GM12878 (cell line): ENCODE measurements around the gene CAV2. TPM values are rescaled to one million over a fixed set of nuclear protein-coding genes. Genes with fewer than 3 reads are reported as not detected.
A peak's percentile ranks its signal among the peaks of the same experiment; 100 is the strongest.

ENCODE experiments used
- ATAC-seq: fragments of 200-7000 bp; cut with Tn5 transposase; 3 replicates; pipeline ENCODE4 v1.9.1; 2020; ENCODE audit warnings: mild to moderate bottlenecking, moderate library complexity
- BruUV-seq: library from RNA; stranded (reverse); fragments of 400-500 nt; replicated peaks from 2 replicates; lab custom pipeline; 2021; lab: Mats Ljungman, UMichigan
- CTCF ChIA-PET: fragments of 300-600 bp; sonication (Branson Sonifier 250); formaldehyde crosslinking; extraction: SDS; loops from one replicate; lab custom pipeline; 2021; ENCODE audit warnings: inconsistent platforms; lab: Yijun Ruan, JAX
- POLR2A ChIA-PET: fragments of 350-600 bp; formaldehyde crosslinking; extraction: SDS; loops from one replicate; lab custom pipeline; 2021; ENCODE audit warnings: inconsistent platforms; lab: Charles Lee
- RAD21 ChIA-PET: fragments of 300-600 bp; sonication (Branson Sonifier 250); formaldehyde crosslinking; loops from one replicate; lab custom pipeline; 2023; ENCODE audit warnings: antibody characterized with exemption; ENCODE audit not compliant: unreplicated experiment; lab: Charles Lee
- SMC1A ChIA-PET: fragments of 300-600 bp; sonication (Branson Sonifier 250); formaldehyde crosslinking; loops from one replicate; lab custom pipeline; 2023; ENCODE audit not compliant: unreplicated experiment, uncharacterized antibody; lab: Charles Lee
- DNase-seq: peaks from one replicate; pipeline ENCODE4 v3.0.0-alpha.2; 2011; ENCODE audit warnings: low read depth, low spot score
- FAIRE-seq: peaks from 3 replicates; lab custom pipeline; 2011; peaks lifted over from hg19 to GRCh38; lab: Jason Lieb, UNC
- H2AFZ ChIP-seq: 2 replicates; pipeline ENCODE4 v1.6.0; 2011; ENCODE audit warnings: low read depth, low read length, control low read depth; ENCODE audit not compliant: control insufficient read depth
- H3K27ac ChIP-seq: 2 replicates; pipeline ENCODE4 v1.5.1; 2011; ENCODE audit warnings: control low read depth; ENCODE audit not compliant: control insufficient read depth, insufficient read depth
- H3K27me3 ChIP-seq, 2 experiments: replicated peaks in 1 of 2; 2 replicates each; pipeline versions ENCODE4 v1.6.0 to v1.6.1; 2011; ENCODE audit warnings: low read length in 1 of 2; ENCODE audit not compliant: control insufficient read depth in 2 of 2, insufficient read depth in 2 of 2
- H3K36me3 ChIP-seq, 2 experiments: 2 replicates each; pipeline ENCODE4 v1.5.1; 2011; ENCODE audit warnings: low read length in 1 of 2; ENCODE audit not compliant: control insufficient read depth in 2 of 2, insufficient read depth in 2 of 2
- H3K4me1 ChIP-seq: 2 replicates; pipeline ENCODE4 v1.6.1; 2011; ENCODE audit warnings: mild to moderate bottlenecking, low read length, moderate library complexity, mixed read lengths; ENCODE audit not compliant: control insufficient read depth, insufficient read depth
- H3K4me2 ChIP-seq: 2 replicates; pipeline ENCODE4 v1.6.0; 2011; ENCODE audit warnings: control low read depth; ENCODE audit not compliant: control insufficient read depth, insufficient read depth
- H3K4me3 ChIP-seq: fragments of 200-600 bp; sonication (generic); 2 replicates; pipeline ENCODE4 v1.5.1; 2016
- H3K79me2 ChIP-seq: 2 replicates; pipeline ENCODE4 v1.6.0; 2011; ENCODE audit warnings: low read length; ENCODE audit not compliant: control insufficient read depth, insufficient read depth
- H3K9ac ChIP-seq: 2 replicates; pipeline ENCODE4 v1.8.0; 2011; ENCODE audit warnings: low read length, control low read depth, mixed read lengths; ENCODE audit not compliant: control insufficient read depth, insufficient read depth
- H3K9me3 ChIP-seq: replicated peaks from 3 replicates; pipeline ENCODE4 v1.5.1; 2011; ENCODE audit warnings: mild to moderate bottlenecking, low read length; ENCODE audit not compliant: control insufficient read depth, insufficient read depth
- H4K20me1 ChIP-seq: 2 replicates; pipeline ENCODE4 v1.6.0; 2011; ENCODE audit not compliant: control insufficient read depth, insufficient read depth
- ATF3 ChIP-seq: IDR thresholded peaks from 2 replicates; pipeline ENCODE4 v1.6.1; 2011; ENCODE audit warnings: low read depth, mild to moderate bottlenecking, low read length, moderate library complexity, borderline replicate concordance; ENCODE audit errors: extremely low read depth
- ATF7 ChIP-seq: fragments of 450-650 bp; IDR thresholded peaks from 2 replicates; pipeline ENCODE4 v1.6.1; 2016; ENCODE audit warnings: low read depth, mild to moderate bottlenecking
- BCLAF1 ChIP-seq: fragments of 450-650 bp; IDR thresholded peaks from 2 replicates; pipeline ENCODE4 v1.6.1; 2017; ENCODE audit warnings: antibody characterized with exemption, mild to moderate bottlenecking, moderate library complexity
- BRCA1 ChIP-seq: IDR thresholded peaks from 2 replicates; pipeline ENCODE4 v1.6.1; 2011; ENCODE audit warnings: low read depth, low read length, improper control_type of control experiment
- CBX3 ChIP-seq: fragments of 200-600 bp; sonication (generic); IDR thresholded peaks from 2 replicates; pipeline ENCODE4 v1.6.1; 2016; ENCODE audit warnings: low read depth, borderline replicate concordance
- E4F1 ChIP-seq: fragments of 450-650 bp; IDR thresholded peaks from 2 replicates; pipeline ENCODE4 v1.6.1; 2018; ENCODE audit warnings: borderline replicate concordance, mild to moderate bottlenecking; ENCODE audit not compliant: partially characterized antibody
- EED ChIP-seq: sonication (generic); IDR thresholded peaks from 2 replicates; pipeline ENCODE4 v1.6.1; 2016; ENCODE audit warnings: antibody characterized with exemption, low read depth
- JUND ChIP-seq: IDR thresholded peaks from 2 replicates; pipeline ENCODE4 v1.6.1; 2012; ENCODE audit warnings: low read depth, mild to moderate bottlenecking, low read length, improper control_type of control experiment, moderate library complexity
- RCOR1 ChIP-seq: conservative IDR thresholded peaks from 2 replicates; pipeline ENCODE4 v1.6.1; 2012; ENCODE audit warnings: low read depth, low read length, improper control_type of control experiment
- REST ChIP-seq: IDR thresholded peaks from 2 replicates; pipeline ENCODE4 v1.6.1; 2012; ENCODE audit warnings: mild to moderate bottlenecking, low read depth, low read length
- RUNX3 ChIP-seq: IDR thresholded peaks from 2 replicates; pipeline ENCODE4 v1.6.1; 2012; ENCODE audit warnings: low read length, inconsistent platforms
- SPI1 ChIP-seq: IDR thresholded peaks from 2 replicates; pipeline ENCODE4 v1.6.1; 2011; ENCODE audit warnings: low read depth, mild to moderate bottlenecking, low read length, moderate library complexity, borderline replicate concordance; ENCODE audit not compliant: insufficient read depth
- WGBS: methylation state at CpG from one replicate; pipeline ENCODE4 v1.1.6; 2016; ENCODE audit warnings: low lambda C conversion rate; ENCODE audit not compliant: insufficient replicate concordance, insufficient coverage; ENCODE audit errors: missing lambda C conversion rate; 5-methylcytosine and 5-hydroxymethylcytosine counted together
- in situ Hi-C: fragments of 300-500 bp; cut with MboI; formaldehyde crosslinking; loops from 9 replicates; pipeline ENCODE4 v1.14.3; 2018; ENCODE audit warnings: mixed read lengths
- intact Hi-C: fragments of 100-400 bp; cut with micrococcal nuclease; formaldehyde crosslinking; loops from one replicate; pipeline ENCODE4 v1.14.2; 2022; ENCODE audit not compliant: unreplicated experiment
- polyA plus RNA-seq, 11 experiments: library from polyadenylated mRNA; depleted of rRNA in 4 of 11; unstranded in 6 of 11; stranded (reverse) in 5 of 11; fragments of >200 nt; fragmentation: Nextera tagmentation in 4 of 11; fragmentation: Illumina TruSeq in 1 of 11; extraction: Ambion mirVana in 4 of 11; extraction: Trizol in 1 of 11; gene quantifications; 1 replicate in 1 of 11; 2 replicates in 10 of 11; pipeline versions ENCODE4 v1.2.1 to v1.2.3, GENCODE V29; 2011 to 2016; ENCODE audit warnings: inconsistent platforms in 2 of 11, missing spikeins in 2 of 11, low read depth in 1 of 11
- total RNA-seq, 4 experiments: library from RNA; depleted of rRNA in 3 of 4; stranded (reverse); fragments of >200 nt in 3 of 4; fragmentation: Illumina TruSeq in 1 of 4; extraction: Trizol in 1 of 4; gene quantifications; 2 replicates each; pipeline versions ENCODE4 v1.2.1 to v1.2.3, GENCODE V29; 2013 to 2021

Gene CAV2
- total and polyA plus RNA-seq, 10 of the 15 experiments (the other 5 are each of a cell fraction or from before 2014, with no cell fraction given) = 0.77 to 11.4 (median 2.5) TPM

GRCh38 chr7:116525298-116525912 lies 25.9 kb downstream of the CAV2 start:
- ATAC-seq (peak; percentile 77), FAIRE-seq (no peak), DNase-seq (no peak)
- H3K27ac ChIP-seq = no peak overlapping the region
- H3K9ac ChIP-seq = peak overlapping the region; percentile 44; the same call in 1 of the 2 replicates
- ChIA-PET SMC1A (interaction anchor here (0.7 to 2.7 kb wide), 9 partner anchors 15 to 387 kb away, joined by 3 to 16 read pairs (median 3); no protein-coding TSS in a partner anchor), RAD21 (interaction anchor here (1.0 to 3.1 kb wide), 11 partner anchors 10 to 345 kb away, joined by 3 to 20 read pairs (median 5); no protein-coding TSS in a partner anchor), POLR2A (no interaction called here), CTCF (interaction anchor here (0.5 to 3.1 kb wide), 19 partner anchors 9 to 705 kb away, joined by 3 to 29 read pairs (median 6); no protein-coding TSS in a partner anchor)
- BruUV-seq = no TSS peak
- in situ Hi-C loops (no loop called here), intact Hi-C loops (loop anchor here (5.0 kb wide), 1 partner anchor 353 kb away; no protein-coding TSS in a partner anchor)
- H3K27me3 ChIP-seq = 0 out of 4 replicates have a peak, but pooled peaks cover 0 to 3% of the 10 kb centered on the region in 2 experiments
- H3K4me1 ChIP-seq = peaks cover 25% of the 10 kb centered on the region
- H4K20me1 ChIP-seq = no peaks in the 10 kb centered on the region
- peak overlapping the region; percentile 87 for H2AFZ ChIP-seq
- H3K4me3 ChIP-seq = peak overlapping the region; percentile 69
- H3K36me3 ChIP-seq = no peaks in the 10 kb centered on the region
- WGBS = under 1% methylated on average over 33 of the region's 36 CpGs
- H3K9me3 ChIP-seq = no peaks in the 10 kb centered on the region
- H3K4me2 ChIP-seq = peak overlapping the region; percentile 95
- no peaks in the 10 kb centered on the region for H3K79me2 ChIP-seq
- TF ChIP-seq E4F1 (no peak), RUNX3 (no peak), RCOR1 (no peak), BCLAF1 (no peak), JUND (no peak), SPI1 (no peak), ATF3 (no peak), CBX3 (no peak), REST (no peak), BRCA1 (no peak), ATF7 (no peak), EED (peak; percentile 13; the same call in 1 of the 2 replicates)
